ENCODE measurements around the gene GHSR.
A peak's percentile ranks its signal among the peaks of the same experiment; 100 is the strongest.

GHSR gene, protein sequence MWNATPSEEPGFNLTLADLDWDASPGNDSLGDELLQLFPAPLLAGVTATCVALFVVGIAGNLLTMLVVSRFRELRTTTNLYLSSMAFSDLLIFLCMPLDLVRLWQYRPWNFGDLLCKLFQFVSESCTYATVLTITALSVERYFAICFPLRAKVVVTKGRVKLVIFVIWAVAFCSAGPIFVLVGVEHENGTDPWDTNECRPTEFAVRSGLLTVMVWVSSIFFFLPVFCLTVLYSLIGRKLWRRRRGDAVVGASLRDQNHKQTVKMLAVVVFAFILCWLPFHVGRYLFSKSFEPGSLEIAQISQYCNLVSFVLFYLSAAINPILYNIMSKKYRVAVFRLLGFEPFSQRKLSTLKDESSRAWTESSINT
- total RNA-seq, result 0 to 0.07 reads per million in 2 donors

DNA sequence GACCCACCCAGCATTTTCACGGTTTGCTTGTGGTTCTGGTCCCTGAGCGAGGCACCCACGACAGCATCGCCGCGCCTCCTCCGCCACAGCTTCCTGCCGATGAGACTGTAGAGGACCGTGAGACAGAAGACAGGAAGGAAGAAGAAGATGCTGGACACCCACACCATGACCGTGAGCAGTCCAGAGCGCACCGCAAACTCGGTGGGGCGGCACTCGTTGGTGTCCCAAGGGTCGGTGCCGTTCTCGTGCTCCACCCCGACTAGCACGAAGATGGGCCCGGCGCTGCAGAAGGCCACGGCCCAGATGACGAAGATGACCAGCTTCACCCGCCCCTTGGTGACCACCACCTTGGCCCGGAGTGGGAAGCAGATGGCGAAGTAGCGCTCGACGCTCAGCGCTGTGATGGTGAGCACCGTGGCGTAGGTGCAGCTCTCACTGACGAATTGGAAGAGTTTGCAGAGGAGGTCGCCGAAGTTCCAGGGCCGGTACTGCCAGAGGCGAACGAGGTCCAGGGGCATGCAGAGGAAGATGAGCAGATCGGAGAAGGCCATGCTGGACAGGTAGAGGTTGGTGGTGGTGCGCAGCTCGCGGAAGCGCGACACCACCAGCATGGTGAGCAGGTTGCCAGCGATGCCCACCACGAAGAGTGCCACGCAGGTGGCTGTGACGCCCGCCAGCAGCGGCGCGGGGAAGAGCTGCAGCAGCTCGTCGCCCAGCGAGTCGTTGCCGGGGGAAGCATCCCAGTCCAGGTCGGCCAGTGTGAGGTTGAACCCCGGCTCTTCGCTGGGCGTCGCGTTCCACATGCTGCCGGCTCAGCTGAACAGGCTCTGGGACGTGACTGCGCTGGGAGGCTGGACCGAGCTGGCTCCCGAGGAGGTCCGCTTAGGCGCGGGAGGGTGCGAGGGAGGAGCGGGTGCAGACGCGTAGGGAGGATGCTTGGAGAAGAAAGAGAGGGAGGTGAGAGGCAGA is at the start of gene GHSR:
TSS of gene GHSR (minus strand) at position 846 of the 969 bp plus-strand sequence. CDS start at position 803, 43 bp downstream.
- DNase-seq, result peak; percentile 0

DNA sequence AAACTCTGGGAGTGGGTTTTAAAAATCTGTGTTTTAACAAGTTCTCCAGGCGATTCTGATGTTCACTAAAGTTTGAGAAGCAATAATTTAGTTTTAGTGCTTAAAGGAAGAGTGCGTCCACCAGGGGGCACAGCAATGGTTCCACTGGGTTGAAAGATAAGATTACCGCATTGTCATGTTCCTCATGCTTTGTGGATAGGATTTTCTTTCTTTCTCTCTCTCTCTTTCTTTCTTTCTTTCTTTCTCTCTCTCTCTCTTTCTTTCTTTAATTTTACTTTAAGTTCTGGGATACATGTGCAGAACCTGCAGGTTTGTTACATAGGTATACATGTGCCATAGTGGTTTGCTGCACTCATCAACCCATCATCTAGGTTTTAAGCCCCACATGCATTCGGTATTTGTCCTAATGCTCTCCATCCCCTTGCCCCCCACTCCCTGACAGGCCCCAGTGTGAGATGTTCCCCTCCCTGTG is 42.0 kb upstream of the GHSR start:
- peak; percentile 75 for DNase-seq

DNA sequence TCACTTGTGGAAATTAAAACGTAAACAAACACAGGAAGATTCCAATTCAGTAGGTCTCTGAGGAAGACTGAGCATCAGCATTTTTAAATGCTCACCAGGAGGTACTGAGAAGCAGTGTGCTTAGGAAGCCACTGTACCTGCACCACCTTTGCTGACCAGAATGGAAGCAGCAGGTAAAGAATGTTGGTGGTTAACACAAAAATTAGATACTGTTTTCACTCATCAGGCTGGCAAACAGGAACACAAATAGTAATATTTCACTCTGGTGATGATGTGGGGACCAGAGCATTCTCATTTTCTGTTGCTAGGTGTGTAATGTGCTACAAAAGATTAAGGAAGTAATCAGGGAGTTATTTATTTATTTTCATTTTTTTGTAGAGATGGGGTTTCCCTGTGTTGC is 29.9 kb upstream of the GHSR start:
- DNase-seq, result no peak

DNA sequence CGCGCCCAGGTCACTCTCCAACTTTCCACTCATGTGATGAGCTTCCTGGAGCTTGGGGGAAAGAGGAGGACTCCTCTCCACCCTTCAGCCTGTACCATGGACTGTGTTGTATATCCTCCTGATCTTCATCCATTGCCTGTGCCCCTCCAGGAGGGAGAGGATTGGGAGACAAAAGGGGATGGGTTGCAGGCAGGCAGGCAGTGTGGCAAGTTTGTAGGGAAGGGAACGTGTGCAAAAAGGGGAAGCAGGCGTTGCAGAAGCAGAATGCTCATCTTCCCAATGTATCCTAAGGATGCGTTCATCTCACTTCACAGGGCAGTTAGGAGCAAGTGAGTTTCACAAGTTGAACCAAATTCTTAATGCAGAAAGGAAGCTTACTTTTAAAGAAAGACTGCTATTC is 28.1 kb upstream of the GHSR start:
- no peak for DNase-seq

DNA sequence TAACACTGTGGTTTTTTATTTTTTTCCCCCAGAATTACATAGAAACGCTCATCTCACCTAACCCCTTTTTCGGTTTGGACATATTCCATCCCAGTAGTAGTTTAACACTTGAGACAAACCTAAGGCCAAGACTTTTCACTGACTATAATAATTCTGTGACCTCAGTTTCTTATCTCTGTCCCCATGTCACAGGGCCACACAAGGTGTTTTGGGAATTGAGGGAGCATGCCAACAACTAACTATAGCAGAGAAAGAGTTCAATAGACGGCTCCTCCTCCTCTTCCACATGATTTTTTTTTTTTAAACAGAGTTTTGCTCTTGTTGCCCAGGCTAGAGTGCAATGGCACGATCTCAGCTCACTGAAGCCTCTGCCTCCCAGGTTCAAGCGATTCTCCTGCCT is 27.4 kb upstream of the GHSR start:
- DNase-seq, result no peak

DNA sequence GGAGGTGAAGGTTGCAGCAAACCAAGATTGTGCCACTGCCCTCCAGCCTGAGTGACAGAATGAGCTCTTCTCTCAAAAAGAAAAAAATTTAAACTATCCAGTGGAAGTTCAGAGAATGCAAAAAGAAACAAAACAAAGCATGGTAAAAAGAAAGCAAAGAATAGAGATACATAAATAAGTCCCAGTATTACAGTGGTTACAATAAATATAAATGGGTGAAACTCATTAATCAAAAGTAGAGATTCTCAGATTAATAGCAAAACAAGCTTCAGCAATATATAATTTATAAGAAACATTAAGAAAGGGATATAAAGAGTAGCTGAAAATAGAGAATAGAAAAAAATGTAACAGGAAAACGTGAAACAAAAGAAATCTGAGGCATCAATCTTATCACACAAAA is 23.6 kb upstream of the GHSR start:
- no peak for DNase-seq

DNA sequence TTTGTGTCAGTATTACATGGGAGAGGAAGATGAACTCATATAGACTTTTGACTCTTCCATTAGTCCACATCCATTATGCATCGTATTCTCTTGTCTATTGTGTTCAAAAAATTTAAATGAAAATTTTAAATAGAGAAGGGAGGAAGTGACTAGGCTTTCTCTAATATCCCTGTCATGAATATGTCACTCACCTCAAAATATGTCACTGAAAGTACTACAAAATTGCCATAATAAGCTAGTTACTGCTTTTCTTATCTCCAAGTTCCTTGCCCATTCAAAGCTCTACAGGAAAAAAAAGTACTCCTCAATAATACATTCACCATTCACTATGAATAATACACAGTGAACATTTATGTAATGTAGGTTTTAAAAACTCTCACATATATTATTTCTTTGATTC is 22.3 kb upstream of the GHSR start:
- DNase-seq, result no peak

DNA sequence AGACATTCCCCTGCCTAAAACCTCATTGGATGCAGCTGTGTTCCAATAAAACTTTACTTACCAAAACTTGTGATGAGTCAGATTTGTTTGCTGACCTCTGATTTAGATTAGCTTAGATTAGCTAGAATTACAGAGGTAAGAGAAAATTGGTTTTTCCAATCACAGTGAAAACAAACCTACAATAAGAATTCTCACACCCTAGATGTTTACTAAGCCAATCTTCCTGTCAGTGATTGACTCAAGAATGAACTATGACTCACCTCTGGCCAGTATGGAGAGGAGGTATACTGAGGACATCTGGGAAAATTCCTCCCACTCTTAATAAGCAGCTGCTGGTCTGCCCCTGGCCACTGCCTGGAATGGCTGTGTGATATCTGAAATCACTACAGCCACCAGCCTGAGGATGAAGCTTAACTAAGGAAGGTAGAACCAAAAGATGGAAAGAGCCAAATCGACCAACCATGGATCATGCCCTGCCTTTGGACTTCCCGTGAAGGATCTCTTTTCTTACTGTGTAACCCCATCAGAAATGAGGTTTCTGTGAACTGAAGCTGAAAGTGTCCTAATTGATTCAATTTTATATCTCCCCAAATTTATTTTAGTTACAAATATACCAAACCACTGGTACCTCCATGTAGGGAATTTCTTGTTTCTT is 19.0 kb upstream of the GHSR start:
- DNase-seq, result no peak

DNA sequence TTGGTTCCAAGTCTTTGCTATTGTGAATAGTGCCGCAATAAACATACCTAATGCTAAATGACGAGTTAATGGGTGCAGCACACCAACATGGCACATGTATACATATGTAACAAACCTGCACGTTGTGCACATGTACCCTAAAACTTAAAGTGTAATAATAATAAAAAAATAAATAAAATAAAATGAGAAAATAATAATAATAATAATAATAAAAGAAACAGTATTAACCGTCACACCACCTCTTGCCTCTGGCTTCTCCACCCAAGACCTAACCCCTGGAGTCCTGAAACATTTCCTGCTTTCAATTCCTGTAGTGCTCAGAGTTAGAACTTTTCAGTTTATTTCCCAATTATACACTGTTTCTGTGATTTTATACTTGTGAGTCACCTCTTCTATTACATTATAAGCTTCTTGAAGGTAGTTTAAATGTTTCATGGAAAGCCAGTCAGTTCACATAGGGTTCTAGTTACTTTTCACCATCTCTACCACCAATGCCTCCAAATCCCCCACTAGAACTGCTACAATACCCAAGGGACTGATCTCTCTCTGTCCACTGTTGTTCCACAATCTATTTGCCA is 18.4 kb upstream of the GHSR start:
- no peak for DNase-seq

DNA sequence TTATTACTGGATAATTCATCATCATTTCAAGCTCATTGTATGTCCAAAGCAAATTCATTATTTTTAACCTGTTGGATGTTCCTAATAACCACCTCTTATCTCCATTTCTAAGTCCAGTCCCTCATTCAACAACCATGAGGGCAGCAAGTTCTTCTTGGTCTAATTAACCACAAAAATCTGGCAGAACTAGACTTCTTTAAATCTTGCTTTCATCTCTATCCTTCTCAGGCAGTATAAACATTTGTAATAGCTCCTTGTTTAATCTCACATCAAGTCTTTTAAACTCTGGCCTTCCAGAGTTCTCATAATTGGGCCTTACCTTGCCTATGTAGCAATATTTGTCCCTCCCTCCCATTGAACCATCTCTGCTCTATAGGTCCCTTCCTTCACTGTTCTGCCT is 17.0 kb upstream of the GHSR start:
- DNase-seq, result no peak

DNA sequence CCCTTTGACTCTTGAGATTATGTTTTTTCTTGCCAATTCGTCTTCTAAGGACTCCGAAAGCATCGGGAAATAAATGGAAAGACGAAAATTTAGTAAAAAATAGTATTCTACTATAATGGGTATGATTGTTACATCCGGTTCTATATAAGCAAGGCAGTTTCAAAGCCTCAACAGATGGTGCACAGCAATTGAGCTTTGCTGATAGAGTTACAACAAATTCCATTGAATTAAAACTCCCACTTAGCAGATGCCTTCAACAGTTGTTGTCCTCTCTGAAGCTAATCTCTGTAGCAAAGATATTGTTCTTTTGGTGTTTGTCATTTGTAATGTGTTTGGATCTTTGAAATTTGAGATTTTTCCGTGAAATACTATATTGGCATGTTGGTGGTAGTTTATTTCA is 16.1 kb upstream of the GHSR start:
- no peak for DNase-seq

DNA sequence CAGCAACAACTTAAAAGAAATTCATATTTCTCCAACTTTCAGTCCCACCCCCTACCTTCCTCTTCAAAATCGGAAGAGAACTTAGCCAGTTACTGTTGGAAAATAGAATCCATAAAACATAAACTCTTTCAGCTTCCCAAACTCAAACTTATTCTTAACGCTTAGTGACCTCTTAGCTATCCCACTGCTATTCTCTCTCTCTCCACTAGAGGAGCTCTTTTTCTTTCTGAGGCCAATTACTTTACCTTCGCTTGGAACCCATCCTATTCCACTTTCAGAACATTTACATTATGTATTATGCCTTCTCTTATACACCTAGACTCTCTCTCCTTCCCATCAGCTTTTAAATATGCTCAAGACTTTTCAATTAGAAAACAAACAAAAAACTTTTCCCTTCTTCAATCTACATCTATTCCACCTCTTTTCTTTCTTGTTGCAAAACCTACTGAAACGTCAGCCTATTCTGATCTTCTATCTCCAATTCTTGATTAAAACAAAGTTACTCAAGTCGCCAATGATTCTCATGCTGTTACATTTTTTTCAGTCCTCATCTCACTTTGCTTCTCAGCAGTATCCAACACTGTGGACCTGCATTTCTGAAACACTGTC is 13.4 kb upstream of the GHSR start:
- DNase-seq, result no peak

DNA sequence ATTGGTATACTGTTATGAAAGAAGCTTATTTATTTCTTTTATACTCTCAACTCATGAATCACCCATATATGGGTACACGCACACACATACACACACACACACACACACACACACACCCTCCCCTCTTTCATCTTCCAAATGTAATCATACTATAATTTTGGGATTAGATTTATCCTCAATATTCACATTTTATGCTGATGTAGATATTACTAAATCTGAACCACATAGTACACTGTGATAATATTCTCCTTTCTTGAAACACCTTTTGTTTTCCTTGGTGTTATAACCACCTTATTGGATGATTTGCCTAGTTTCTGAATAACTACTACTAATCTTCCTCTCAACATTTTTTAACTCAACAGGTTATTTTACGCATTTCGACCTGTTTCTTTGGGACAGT is 8.1 kb upstream of the GHSR start:
- no peak for DNase-seq

DNA sequence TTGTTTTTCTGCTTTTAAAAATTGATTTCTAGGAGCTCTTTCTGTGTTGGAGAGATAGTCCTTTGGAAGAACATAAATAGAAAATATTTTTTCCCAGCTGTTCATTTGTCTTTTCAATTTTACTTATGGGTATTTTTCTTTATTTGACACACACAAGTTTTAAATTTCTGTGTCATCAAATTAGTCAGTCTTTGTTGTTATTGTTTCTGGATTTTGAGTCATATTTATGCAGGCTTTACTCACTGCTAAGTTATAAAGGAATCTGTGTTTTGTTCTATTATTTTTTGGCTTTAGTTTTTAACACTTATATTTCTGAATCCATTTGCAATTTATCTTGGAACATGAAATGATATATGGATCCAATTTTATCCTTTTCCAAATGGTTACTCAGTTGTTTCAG is 5.9 kb upstream of the GHSR start:
- no peak for DNase-seq

DNA sequence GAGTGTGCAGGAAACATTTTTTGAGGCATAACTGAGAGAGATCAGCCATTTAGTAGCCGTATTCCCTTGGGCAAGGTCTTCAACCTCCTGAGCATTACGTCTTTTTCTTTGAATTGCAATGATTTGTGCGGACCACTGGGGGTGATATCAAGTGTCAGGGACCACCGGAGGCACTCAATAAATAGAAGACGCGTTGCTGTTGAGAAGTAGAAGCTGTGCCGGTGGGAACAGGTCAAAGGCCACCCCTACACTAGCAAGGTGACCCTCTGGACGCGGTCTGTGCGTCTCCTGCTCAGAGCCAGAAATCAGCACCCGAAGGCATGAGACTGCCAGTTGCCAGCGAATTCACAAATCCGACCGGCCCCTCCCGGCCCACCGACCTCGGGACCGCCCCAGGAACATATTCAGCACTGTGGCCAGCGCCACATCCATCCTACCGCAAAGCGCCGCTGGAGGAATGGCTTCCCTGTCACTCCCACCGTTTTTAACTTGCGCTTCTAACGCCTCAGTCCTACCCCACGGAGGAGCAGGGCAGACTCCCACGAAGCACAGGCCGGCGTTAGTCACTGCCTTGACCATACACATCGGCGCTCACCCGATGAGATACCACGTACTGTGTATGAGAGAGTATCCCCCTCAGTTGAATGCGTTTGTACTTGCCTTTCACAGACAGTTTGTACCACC is 1.4 kb upstream of the GHSR start:
- no peak for DNase-seq

DNA sequence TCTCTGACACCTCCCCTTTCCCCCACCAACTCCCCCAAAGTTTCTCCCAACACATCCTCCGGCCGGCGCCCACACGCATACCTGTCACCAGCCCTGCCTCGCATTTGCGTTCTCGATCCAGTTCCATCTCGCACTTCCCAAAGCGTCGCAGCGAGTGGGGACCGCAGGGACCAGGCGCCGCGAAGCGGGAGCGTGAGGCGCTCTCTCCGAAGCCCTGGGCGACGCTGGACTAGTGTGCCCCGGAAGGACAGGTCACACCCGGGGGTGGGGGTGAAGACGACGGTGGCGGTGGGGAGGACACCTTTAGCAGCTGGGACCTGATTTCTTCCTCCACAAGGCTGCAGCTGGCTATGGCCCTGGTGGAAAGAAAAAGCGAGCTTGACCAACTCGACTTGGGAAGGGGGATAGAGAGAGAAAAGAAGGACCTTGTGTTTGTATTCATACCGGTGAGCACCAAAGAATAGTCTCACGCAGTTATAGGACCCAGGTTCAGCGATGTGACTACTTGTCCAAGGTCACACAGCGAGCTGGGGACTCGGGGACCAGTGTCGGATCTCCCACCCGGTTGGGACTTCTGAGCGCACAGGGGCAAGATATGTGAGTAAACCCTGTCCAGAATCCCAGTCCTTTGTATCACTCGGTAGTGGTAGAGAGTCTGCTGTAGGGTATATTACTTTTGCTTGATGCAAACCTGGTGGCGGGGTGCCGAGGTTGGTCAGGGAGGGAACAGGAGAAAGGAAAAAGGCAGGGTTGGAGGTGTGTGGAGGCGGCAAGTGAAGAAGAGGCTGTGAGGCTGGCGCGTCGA is 607 bp upstream of the GHSR start:
- DNase-seq, result no peak

DNA sequence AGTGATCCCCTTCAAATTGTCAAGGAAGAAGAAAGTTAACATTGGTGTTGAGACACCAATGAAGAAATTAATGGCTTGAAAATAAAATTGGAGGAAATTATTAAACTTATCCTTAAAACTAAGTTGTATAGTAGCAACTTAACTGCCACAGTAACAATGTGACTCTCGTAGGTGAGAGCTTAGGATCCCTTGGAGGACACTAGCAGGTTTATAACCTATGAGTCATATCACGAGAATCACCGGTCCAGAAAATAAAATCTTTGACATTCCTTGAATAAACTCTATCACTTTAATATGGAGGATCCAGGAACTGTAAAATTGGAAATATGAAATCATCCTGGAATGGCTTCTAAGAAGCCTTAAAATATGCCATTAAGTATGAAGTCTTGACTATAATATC is 2.1 kb downstream of the GHSR start:
- no peak for DNase-seq

DNA sequence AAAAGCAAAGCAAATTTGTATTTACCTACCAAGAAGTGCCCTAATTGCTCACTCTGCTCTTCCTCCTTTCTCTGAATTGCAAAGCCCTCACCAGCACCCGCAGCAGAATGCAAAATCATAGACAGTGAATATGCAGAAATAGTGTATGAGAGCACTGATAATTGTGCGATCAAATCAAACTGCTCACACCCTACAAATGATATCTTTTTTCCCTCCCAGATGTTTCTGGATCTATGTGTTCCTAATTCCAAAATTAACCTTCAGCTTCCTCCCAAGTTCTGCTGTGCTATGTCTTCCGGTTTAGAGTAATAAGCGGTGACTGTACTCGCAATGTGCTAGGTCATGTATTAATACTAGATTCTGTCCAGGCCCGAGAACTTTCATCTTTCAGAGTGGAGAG is 3.4 kb downstream of the GHSR start:
- DNase-seq, result no peak

DNA sequence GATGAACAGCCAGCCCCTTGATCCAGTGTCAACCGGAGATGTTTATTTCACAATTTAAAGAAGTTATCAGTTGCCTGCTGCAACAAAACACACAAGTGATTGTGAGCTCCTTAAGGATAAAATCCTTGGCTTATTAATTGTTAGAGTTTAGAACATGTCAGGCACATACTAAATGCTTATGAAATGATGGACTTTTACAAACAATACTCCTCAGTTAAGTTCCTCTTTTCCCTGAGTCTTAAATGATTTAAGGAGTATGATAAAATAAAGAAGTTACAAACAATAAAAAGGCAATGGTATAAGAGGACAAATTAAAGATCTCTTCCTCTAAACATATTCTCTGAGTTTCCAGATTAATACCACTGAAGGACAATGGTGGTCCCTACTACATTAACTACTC is 5.7 kb downstream of the GHSR start:
- DNase-seq, result no peak

DNA sequence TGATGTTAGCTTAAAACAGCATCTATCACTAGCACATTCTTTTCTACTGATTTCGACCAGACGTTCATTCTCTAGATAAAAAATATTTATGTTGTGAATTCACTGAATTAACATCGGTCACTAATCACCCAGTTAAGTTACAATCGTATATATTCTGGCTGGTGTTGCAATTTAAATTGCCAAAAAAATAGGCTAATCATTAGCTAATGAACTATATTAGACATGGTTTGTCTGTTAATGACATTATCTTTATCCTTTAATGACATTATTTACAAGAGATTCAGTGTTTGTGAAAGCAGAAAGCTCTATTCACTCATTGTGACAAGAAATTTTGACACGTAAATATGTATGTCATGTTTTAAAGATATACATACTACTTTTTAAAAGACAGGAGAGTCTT is 6.7 kb downstream of the GHSR start:
- DNase-seq, result no peak

DNA sequence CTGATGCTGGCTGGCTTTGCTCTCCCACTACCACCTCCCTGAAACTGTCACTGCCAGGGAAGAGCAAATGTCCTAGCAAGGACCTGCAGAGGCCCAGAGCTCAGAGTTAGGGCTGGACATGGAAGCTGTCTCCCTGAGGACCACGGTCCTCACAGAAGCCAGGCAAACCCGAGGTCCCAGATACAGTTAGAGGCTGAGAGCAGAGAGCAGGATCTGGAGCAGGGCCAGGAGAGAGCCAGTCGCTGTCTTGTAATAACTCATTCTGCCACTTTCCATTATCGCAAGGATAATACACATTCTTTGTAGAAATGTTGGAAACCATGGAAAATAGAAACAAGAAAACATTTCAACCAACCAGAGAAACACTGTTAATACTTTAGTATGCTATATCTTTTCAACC is 10.1 kb downstream of the GHSR start:
- no peak for DNase-seq
